HuH-7 (cell line): ENCODE data around the gene TOX2.

Experiments used
- DNase-seq: peaks from one replicate; pipeline ENCODE4 v3.0.0; 2011; ENCODE audit warnings: low spot score

TOX2 gene

DNA sequence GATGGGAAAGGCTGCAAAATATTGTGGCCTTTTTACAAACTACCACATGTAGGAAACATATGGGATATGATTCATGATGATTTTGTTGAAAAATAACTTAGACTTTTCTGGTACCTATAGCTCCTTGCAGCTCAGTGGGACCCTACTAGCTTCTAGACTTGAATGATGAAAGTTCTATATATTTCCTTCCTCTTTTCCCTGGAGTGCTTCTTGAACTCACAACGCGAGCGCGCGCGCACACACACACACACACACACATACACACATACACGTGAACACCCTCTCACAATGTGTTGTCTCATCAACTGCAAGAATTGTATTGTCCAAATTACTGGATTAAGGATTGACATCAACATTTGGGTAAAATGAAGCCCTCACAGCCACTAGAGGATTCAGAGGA is 61.9 kb downstream of the TOX2 start:
- no peak for DNase-seq

- no peak for DNase-seq
These were observed 62.6 kb downstream of the TOX2 start for GRCh38 chr20:43977252-43977651.

GRCh38 chr20:43977962-43978361 is 63.3 kb downstream of the TOX2 start:
- no peak for DNase-seq

DNA sequence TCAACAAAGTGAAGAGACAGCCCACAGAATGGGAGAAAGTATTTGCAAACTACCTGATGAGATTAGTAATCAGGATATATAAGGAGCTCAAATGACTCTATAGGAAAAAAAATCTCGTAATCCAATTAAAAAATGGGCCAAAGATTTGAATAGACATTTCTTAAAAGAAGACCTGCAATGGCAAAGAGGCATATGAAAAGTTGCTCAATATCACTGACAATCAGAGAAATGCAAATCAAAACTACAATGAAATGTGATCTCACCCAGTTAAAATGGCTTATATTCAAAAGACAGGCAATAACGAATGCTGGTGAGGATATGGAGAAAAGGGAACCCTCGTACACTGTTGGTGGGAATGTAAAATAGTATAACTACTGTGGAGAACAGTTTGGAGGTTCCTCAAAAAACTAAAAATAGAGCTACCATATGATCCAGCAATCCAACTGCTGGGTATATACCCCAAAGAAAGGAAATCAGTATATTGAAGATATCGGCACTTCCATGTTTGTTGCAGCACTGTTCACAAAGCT is 65.0 kb downstream of the TOX2 start:
- DNase-seq: no peak

GRCh38 chr20:43981540-43981939 is 66.9 kb downstream of the TOX2 start:
- DNase-seq: no peak

- DNase-seq: no peak
These were observed 67.4 kb downstream of the TOX2 start for GRCh38 chr20:43982016-43982415.

DNA sequence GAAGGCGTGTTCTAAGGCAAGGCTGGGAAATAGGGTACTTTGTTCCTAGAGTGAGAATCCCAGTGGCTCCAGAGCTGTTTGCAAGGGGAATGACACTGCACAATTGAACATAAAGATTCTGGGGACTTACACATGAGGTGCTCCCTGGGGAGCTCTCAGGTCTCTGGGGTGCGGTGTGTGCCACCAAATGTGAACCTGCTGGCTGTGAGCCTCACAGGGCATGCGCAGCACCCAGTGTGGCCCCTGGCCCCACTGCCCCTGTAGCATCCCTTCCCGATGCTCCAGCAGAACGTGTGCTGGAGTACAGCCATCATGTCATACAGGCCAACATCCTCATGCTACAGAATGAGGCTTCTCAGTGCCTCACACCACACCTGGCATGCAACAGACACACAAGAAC is 68.2 kb downstream of the TOX2 start:
- DNase-seq: no peak

- DNase-seq: no peak
These were observed 68.7 kb downstream of the TOX2 start for GRCh38 chr20:43983359-43983758.

DNA sequence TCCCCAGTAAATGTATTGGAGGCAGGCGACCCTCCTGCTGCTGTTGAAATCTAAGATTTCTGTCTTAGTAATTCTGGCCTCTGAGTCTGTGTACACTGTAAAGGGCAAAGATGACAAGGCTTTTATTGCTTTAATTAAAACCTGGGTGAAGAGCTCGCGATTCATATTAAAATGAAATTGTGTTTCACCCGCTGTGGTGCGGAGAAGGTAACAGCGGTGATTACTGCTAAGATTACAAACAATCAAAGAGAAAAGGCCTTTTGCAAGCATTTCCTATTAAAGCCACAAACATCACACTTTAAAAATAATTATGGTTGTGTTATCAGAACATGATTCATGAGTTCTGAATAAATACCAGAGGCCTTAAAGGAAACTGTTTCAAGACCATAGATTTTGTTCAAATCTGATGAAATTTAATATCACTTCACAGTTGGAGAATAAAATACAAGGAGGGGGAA is 69.3 kb downstream of the TOX2 start:
- DNase-seq: no peak

GRCh38 chr20:43984587-43984986 is 69.9 kb downstream of the TOX2 start:
- DNase-seq: no peak

- DNase-seq: no peak
These were observed 70.5 kb downstream of the TOX2 start for GRCh38 chr20:43985121-43985520.

DNA sequence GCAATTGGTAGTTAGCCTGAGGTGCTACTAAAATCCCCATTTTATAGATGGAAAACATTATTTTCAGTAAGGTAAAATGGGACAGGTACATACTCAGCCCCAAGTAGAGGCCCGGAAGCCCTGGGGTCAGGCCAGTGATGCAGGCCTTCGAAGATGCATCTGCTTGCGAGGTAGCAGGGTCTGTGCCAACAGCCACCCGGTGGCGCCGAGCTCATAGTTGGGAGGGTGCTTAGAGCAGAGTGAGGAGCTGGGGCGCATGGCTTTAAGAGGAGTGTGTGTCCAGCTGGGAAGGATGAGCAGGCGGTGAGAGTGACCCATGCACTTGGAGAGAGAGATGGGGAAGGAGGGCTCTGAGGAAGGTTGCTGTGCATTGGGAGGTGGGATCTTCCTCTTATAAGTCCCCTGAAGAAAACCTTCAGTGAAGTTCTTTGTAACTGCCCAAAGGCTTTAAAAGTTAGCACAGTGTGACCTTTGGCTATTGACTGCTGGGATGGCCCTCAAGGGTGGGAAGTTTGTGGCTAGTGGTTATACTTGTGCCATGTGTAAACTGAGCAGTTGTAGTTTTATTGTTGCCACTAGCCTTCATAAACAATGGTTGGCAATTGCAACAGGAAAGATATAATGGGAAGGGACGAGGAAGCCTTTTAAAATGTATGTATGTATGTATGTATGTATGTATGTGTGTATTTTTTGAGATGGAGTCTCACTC is 71.1 kb downstream of the TOX2 start:
- no peak for DNase-seq

DNA sequence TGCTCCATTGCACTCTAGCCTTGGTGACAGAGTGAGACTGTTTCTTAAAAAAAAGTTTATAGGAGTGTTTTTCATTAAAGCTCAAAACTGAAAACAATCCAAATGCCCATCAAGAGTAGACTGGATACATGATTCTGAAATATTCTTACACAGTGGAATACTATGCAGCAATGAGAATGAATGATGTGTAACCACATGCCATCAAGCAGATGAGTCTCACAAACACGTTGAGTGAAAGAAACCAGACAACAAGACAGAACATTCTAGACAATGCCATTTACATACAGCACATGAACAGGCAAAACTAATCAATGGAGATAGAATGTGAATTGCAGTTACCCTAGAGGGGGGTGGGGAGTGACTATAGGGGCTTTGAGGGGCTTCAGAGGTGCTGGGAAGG is 72.4 kb downstream of the TOX2 start:
- no peak for DNase-seq

DNA sequence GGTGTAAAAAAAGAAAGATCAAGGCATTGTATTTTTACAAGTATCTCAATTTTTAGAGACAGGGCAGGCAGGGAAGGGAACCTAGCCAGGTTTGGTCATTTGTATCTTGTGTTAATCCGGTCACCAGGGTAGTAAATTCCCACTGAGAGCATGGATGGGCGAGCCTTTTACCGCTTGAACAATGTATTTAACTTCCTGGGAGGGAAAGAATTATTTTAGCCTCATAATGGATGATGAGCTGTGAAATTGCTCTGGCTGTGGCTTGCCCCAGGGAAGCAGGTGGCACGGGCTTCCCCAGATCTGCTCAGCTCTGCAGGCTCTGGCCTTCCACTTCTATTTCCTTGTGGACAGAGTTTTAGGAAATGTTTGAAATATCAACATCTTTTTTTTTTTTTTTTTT is 72.9 kb downstream of the TOX2 start:
- DNase-seq: no peak

GRCh38 chr20:43988451-43988850 is 73.8 kb downstream of the TOX2 start:
- DNase-seq: no peak

- no peak for DNase-seq
These were observed 74.2 kb downstream of the TOX2 start for GRCh38 chr20:43988867-43989266.

DNA sequence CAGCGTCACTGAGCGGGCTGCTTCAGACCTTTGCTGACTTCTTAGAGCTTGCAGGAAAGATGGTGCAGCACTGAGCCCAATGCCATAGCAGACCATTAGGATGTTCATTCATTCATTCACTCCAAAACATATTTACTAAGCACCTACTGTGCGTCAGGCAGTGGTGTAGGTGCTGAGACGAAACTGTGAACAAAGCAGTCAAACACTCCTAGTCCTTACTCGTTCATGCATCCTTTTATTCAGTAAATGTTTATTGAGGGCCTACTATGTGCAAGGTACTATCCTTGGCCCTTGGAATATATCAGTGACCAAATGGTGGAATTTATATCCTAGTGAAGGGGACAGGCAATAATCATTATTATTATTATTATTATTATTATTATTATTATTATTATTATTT is 76.6 kb downstream of the TOX2 start:
- DNase-seq: no peak

GRCh38 chr20:43991982-43992381 is 77.3 kb downstream of the TOX2 start:
- DNase-seq: no peak

- DNase-seq: no peak
These were observed 78.2 kb downstream of the TOX2 start for GRCh38 chr20:43992885-43993284.

- DNase-seq: no peak
These were observed 78.9 kb downstream of the TOX2 start for GRCh38 chr20:43993560-43993959.

DNA sequence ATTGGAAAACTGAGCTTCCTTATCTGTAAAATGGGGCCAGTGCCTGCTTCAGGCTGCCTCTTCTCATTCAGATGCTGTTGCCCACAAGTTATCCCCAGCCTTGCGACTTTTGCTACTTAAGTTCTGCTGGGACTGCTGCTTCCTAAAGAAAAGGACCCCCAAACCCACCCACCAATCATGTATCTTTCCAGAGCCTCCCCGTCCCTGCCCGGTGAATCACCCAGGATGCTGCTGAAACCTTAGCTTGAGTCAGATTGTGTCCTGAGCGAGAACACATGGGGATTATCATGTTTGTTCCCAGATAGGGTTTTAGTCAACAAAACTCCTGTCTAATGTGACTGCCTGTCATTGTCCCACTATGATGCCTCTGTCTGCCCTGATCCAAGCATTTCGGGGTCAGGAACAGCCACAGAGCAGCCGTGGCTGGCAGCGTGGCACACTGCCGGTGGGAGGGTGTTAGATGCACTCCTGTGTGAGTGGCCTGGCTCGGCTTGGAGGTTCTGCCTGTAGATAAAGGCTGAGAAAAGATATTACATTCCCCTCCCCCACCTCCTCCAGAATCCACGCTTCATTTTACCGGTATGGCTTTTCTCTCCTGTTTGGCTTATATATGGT is 79.9 kb downstream of the TOX2 start:
- no peak for DNase-seq

- DNase-seq: no peak
These were observed 81.0 kb downstream of the TOX2 start for GRCh38 chr20:43995645-43996044.

DNA sequence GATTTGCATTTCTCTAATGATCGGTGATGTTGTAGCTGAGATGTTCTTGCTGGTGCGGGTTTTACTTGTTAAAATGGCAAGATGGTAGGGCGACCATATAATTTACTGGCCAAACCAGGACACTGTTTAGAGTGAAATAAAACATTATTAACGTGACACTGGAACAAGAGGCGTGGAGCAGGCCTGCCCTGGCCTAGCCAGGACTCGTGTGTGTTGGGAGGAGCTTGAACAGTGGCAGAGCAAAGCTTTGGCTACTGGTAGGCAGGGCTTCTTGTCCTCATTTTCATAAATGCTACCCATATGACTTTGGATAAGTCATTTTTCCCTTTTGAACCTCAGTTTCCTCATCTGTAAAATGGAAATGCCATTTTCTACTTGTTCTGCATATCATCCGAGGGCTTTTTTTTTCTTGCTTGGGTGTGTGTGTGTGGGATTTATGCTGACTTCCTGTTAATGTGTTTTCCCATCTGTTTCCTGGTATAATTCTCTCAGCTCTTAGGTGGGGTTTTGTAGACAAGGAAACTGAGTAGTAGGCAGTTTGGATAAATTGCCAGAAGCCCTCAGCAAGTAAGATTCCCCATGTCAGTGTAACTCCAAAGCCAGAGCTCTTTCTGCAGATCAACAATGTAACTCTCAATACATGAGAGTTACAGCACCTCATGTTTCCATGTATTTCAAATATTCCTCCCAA is 81.7 kb downstream of the TOX2 start:
- DNase-seq: no peak
